NT2/D1 (cell line): ENCODE data around the gene WDR1.

Experiments
- SUZ12 ChIP-seq: IDR thresholded peaks from 2 replicates; pipeline ENCODE4 v1.6.1; 2011; ENCODE audit not compliant: insufficient read length, insufficient read depth; ENCODE audit errors: extremely low read depth
- YY1 ChIP-seq: IDR thresholded peaks from 2 replicates; pipeline ENCODE4 v1.6.1; 2011; ENCODE audit not compliant: insufficient read length, insufficient read depth
- ZNF274 ChIP-seq: IDR thresholded peaks from 2 replicates; pipeline ENCODE4 v1.6.1; 2011; ENCODE audit warnings: mild to moderate bottlenecking, low read depth, low read length

- TF ChIP-seq YY1 (no peak), ZNF274 (no peak), SUZ12 (no peak)
Observed at GRCh38 chr4:10085828-10086505, 30.6 kb downstream of the WDR1 start.
